OCI-LY7 (cell line): ENCODE data around the gene SOBP. TPM values are rescaled to one million over a fixed set of nuclear protein-coding genes. Genes with fewer than 3 reads are reported as not detected.

ENCODE experiments used
- BruUV-seq: library from RNA; stranded (reverse); fragments of 400-500 nt; replicated peaks from 2 replicates; lab custom pipeline; 2021; lab: Mats Ljungman, UMichigan
- CTCF ChIA-PET: fragments of 300-600 bp; sonication (Branson Sonifier 250); formaldehyde crosslinking; loops from one replicate; lab custom pipeline; 2022; ENCODE audit warnings: antibody characterized with exemption; ENCODE audit not compliant: unreplicated experiment; lab: Charles Lee
- POLR2A ChIA-PET: fragments of 300-600 bp; sonication (Branson Sonifier 250); formaldehyde crosslinking; loops from one replicate; lab custom pipeline; 2022; ENCODE audit warnings: antibody characterized with exemption; lab: Charles Lee
- DNase-seq: peaks from one replicate; pipeline ENCODE4 v3.0.0-alpha.2; 2015; ENCODE audit warnings: low spot score
- H2AFZ ChIP-seq: fragments of 200-600 bp; sonication (generic), shearing (Covaris generic); 2 replicates; pipeline ENCODE4 v1.6.1; 2014; ENCODE audit warnings: mild to moderate bottlenecking, antibody characterized with exemption, low read length, moderate library complexity
- H3K27ac ChIP-seq: fragments of 200-600 bp; sonication (generic); 2 replicates; pipeline ENCODE4 v1.5.1; 2014; ENCODE audit warnings: mixed run types, low read depth, mild to moderate bottlenecking, moderate library complexity, low read length, inconsistent platforms; ENCODE audit not compliant: poor library complexity, severe bottlenecking
- H3K36me3 ChIP-seq: fragments of 200-600 bp; sonication (generic); 2 replicates; pipeline ENCODE4 v1.6.1; 2014; ENCODE audit warnings: mild to moderate bottlenecking, antibody characterized with exemption, low read length, moderate library complexity, mixed read lengths; ENCODE audit not compliant: insufficient read depth
- H3K4me1 ChIP-seq: fragments of 200-600 bp; sonication (generic); 2 replicates; pipeline ENCODE4 v1.5.1; 2014; ENCODE audit warnings: mild to moderate bottlenecking, low read length; ENCODE audit not compliant: insufficient read depth, poor library complexity, severe bottlenecking
- H3K4me2 ChIP-seq: fragments of 200-600 bp; sonication (generic); 2 replicates; pipeline ENCODE4 v1.6.1; 2014; ENCODE audit warnings: mild to moderate bottlenecking, low read length
- H3K4me3 ChIP-seq: fragments of 200-600 bp; sonication (generic); 2 replicates; pipeline ENCODE4 v1.5.1; 2014; ENCODE audit warnings: mild to moderate bottlenecking, low read depth, low read length; ENCODE audit not compliant: poor library complexity, severe bottlenecking
- H3K79me2 ChIP-seq: fragments of 200-600 bp; sonication (generic); 2 replicates; pipeline ENCODE4 v1.6.1; 2016; ENCODE audit warnings: low read depth, mild to moderate bottlenecking, low read length, moderate library complexity, mixed read lengths; ENCODE audit not compliant: insufficient read depth
- H3K9me2 ChIP-seq: fragments of 200-600 bp; sonication (generic); 2 replicates; pipeline ENCODE4 v1.6.1; 2016; ENCODE audit warnings: mild to moderate bottlenecking, low read length, mixed read lengths; ENCODE audit not compliant: insufficient read depth
- H3K9me3 ChIP-seq: fragments of 200-600 bp; sonication (generic); 2 replicates; pipeline ENCODE4 v1.6.1; 2014; ENCODE audit warnings: mild to moderate bottlenecking, mixed run types, low read length, mixed read lengths
- H4K20me1 ChIP-seq: fragments of 200-600 bp; sonication (generic); 2 replicates; pipeline ENCODE4 v1.6.1; 2014; ENCODE audit warnings: mild to moderate bottlenecking, antibody characterized with exemption, low read length, moderate library complexity, mixed read lengths; ENCODE audit not compliant: insufficient read depth
- CTCF ChIP-seq: fragments of 200-600 bp; sonication (generic); conservative IDR thresholded peaks from 2 replicates; pipeline ENCODE4 v1.5.1; 2014; ENCODE audit warnings: mild to moderate bottlenecking, antibody characterized with exemption, low read length, moderate library complexity, mixed read lengths
- EZH2phosphoT487 ChIP-seq: fragments of 200-600 bp; sonication (generic); IDR thresholded peaks from 2 replicates; pipeline ENCODE4 v1.6.1; 2018; ENCODE audit warnings: low read depth, borderline replicate concordance, mild to moderate bottlenecking, mixed run types, antibody characterized with exemption, low read length, moderate library complexity, mixed read lengths
- intact Hi-C: fragments of 100-400 bp; cut with micrococcal nuclease; formaldehyde crosslinking; loops from one replicate; pipeline ENCODE4 v1.10.0; 2022; ENCODE audit not compliant: unreplicated experiment
- total RNA-seq, 2 experiments: library from RNA; depleted of rRNA in 1 of 2; stranded (reverse); fragments of >200 nt in 1 of 2; shearing (Covaris generic) in 1 of 2; gene quantifications; 2 replicates each; pipeline ENCODE4 v1.2.3, GENCODE V29; 2014 to 2022

Gene SOBP
- total RNA-seq, 2 experiments from 2014 or later = 21.5 to 29.4 TPM

- ChIA-PET POLR2A (interaction anchor here (1.1 kb wide), 1 partner anchor 515 kb away, joined by 3 read pairs; no protein-coding TSS in a partner anchor), CTCF (no interaction called here)
- no peak for TF ChIP-seq CTCF
- TF ChIP-seq EZH2phosphoT487 = no peak
- Histone ChIP-seq H2AFZ (no peak overlapping the region), H3K9me2 (no peaks in the 10 kb centered on the region), H3K4me3 (no peak overlapping the region), H4K20me1 (no peaks in the 10 kb centered on the region), H3K4me2 (no peak overlapping the region), H3K4me1 (peaks cover 38% of the 10 kb centered on the region), H3K36me3 (peaks cover 24% of the 10 kb centered on the region), H3K27ac (no peak overlapping the region), H3K79me2 (peaks cover 21% of the 10 kb centered on the region; the same call in 1 of the 2 replicates), H3K9me3 (no peaks in the 10 kb centered on the region)
- BruUV-seq = no TSS peak
- intact Hi-C loops = no loop called here
- no peak for DNase-seq
Measured at GRCh38 chr6:107661291-107661690, 171.4 kb downstream of the SOBP start.

- TF ChIP-seq CTCF = no peak
- TF ChIP-seq EZH2phosphoT487 = no peak
- DNase-seq = no peak
- H3K79me2 ChIP-seq = peaks cover 21% of the 10 kb centered on the region; the same call in 1 of the 2 replicates
- H2AFZ ChIP-seq = no peak overlapping the region
- intact Hi-C loops = no loop called here
- no TSS peak for BruUV-seq
- H3K27ac ChIP-seq = no peak overlapping the region
- no peaks in the 10 kb centered on the region for H3K9me2 ChIP-seq
- peaks cover 32% of the 10 kb centered on the region for H3K4me1 ChIP-seq
- ChIA-PET CTCF (no interaction called here), POLR2A (no interaction called here)
- no peaks in the 10 kb centered on the region for H3K9me3 ChIP-seq
- no peak overlapping the region for H3K4me2 ChIP-seq
- H3K4me3 ChIP-seq = no peak overlapping the region
- peaks cover 24% of the 10 kb centered on the region for H3K36me3 ChIP-seq
- H4K20me1 ChIP-seq = no peaks in the 10 kb centered on the region
Measured at GRCh38 chr6:107662333-107662732, 172.4 kb downstream of the SOBP start.

- Histone ChIP-seq H2AFZ (no peak overlapping the region), H3K36me3 (peaks cover 24% of the 10 kb centered on the region), H3K9me3 (no peaks in the 10 kb centered on the region), H4K20me1 (no peaks in the 10 kb centered on the region), H3K4me3 (no peak overlapping the region), H3K4me1 (peaks cover 29% of the 10 kb centered on the region), H3K4me2 (no peak overlapping the region), H3K9me2 (no peaks in the 10 kb centered on the region), H3K79me2 (peaks cover 21% of the 10 kb centered on the region; the same call in 1 of the 2 replicates), H3K27ac (no peak overlapping the region)
- BruUV-seq = no TSS peak
- no peak for TF ChIP-seq CTCF
- TF ChIP-seq EZH2phosphoT487 = no peak
- intact Hi-C loops = no loop called here
- ChIA-PET CTCF (no interaction called here), POLR2A (no interaction called here)
- no peak for DNase-seq
Measured at GRCh38 chr6:107663308-107663707, 173.4 kb downstream of the SOBP start.
